ENCODE measurements around the gene COL18A1. TPM values are rescaled to one million over a fixed set of nuclear protein-coding genes. Genes with fewer than 3 reads are reported as not detected.

COL18A1 gene
- total and polyA plus RNA-seq, 2 donors from 2014 or later = 150 to 316 TPM

- TF ChIP-seq, protein P1, sequence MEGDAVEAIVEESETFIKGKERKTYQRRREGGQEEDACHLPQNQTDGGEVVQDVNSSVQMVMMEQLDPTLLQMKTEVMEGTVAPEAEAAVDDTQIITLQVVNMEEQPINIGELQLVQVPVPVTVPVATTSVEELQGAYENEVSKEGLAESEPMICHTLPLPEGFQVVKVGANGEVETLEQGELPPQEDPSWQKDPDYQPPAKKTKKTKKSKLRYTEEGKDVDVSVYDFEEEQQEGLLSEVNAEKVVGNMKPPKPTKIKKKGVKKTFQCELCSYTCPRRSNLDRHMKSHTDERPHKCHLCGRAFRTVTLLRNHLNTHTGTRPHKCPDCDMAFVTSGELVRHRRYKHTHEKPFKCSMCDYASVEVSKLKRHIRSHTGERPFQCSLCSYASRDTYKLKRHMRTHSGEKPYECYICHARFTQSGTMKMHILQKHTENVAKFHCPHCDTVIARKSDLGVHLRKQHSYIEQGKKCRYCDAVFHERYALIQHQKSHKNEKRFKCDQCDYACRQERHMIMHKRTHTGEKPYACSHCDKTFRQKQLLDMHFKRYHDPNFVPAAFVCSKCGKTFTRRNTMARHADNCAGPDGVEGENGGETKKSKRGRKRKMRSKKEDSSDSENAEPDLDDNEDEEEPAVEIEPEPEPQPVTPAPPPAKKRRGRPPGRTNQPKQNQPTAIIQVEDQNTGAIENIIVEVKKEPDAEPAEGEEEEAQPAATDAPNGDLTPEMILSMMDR (IDR thresholded peaks at IDR 0.05; ENCODE audit: borderline replicate concordance, extremely low read depth, insufficient read depth) = no peak
- Histone ChIP-seq H3K4me3 (ENCODE audit: low read length in 3 of 3) (no peak overlapping the region), H3K36me3 (ENCODE audit: control insufficient read depth in 2 of 3, insufficient read depth in 3 of 3, low read length in 3 of 3) (peaks cover 0 to 3% (median under 1%) of the 10 kb centered on the region in 3 donors), H3K27me3 (ENCODE audit: control insufficient read depth, insufficient read depth, low read length) (no peaks in the 10 kb centered on the region), H3K4me1 (ENCODE audit: control insufficient read depth in 2 of 3, insufficient read depth in 2 of 3, low read depth in 1 of 3, low read length in 3 of 3) (no peaks in the 10 kb centered on the region), H3K9ac (ENCODE audit: low read length in 3 of 3) (no peak overlapping the region), H3K27ac (ENCODE audit: low read depth in 2 of 2, low read length in 2 of 2) (no peak overlapping the region), H3K9me3 (ENCODE audit: control insufficient read depth in 2 of 3, insufficient read depth in 1 of 3, low read length in 3 of 3) (no peaks in the 10 kb centered on the region)
- FAIRE-seq = no peak
- intact Hi-C loops (cut with DNase I) = no loop called here
- DNase-seq = peak in 1 of 5 donors; percentile 42
Measured at GRCh38 chr21:45504021-45504515, 99.1 kb downstream of the COL18A1 start.

DNA sequence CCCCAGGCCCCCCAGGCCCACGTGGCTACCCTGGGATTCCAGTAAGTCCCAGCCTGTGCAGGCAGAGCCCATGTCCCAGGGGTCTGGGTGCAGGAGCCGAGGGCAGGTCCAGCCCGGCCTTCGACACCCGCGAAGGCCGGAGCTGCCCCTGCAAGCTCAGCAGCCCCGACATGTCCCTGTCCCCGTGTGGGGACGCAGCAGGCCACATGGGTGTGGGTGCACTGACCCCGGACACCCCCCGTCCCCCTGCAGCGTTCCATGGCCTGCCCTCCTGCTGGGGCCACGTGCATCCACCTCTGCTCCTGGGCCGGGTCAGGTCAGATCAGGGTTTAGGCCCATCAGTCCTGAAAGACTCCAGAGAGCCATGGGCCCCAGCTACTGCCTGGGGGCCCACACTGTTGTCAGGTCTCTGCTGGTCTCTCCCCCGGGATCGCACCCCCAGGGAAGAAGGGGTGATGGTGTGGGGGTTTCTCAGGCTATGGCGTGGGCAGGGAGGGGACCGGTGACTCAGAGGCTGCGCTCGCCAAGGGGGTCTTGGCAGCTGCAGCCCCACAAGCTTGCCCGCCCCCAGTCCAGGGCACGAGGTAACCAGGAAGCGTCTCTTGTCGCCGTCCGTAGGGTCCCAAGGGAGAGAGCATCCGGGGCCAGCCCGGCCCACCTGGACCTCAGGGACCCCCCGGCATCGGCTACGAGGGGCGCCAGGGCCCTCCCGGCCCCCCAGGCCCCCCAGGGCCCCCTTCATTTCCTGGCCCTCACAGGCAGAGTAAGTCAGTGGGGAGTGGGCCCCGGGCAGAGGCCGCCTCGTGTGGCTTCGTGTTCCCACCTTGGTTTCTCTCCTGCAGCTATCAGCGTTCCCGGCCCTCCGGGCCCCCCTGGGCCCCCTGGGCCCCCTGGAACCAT, 99.8 kb downstream of the COL18A1 start:
- FAIRE-seq (no peak), DNase-seq (peak in 2 of 5 donors; percentile 49 to 68)
- intact Hi-C loops (cut with DNase I) = no loop called here
- Histone ChIP-seq H3K9me3 (ENCODE audit: control insufficient read depth in 2 of 3, insufficient read depth in 1 of 3, low read length in 3 of 3) (no peaks in the 10 kb centered on the region), H3K4me1 (ENCODE audit: control insufficient read depth in 2 of 3, insufficient read depth in 2 of 3, low read depth in 1 of 3, low read length in 3 of 3) (no peaks in the 10 kb centered on the region), H3K27me3 (ENCODE audit: control insufficient read depth, insufficient read depth, low read length) (no peaks in the 10 kb centered on the region), H3K36me3 (ENCODE audit: control insufficient read depth in 2 of 3, insufficient read depth in 3 of 3, low read length in 3 of 3) (no peaks in the 10 kb centered on the region), H3K4me3 (ENCODE audit: low read length in 3 of 3) (no peak overlapping the region), H3K27ac (ENCODE audit: low read depth in 2 of 2, low read length in 2 of 2) (no peak overlapping the region), H3K9ac (ENCODE audit: low read length in 3 of 3) (no peak overlapping the region)
- TF ChIP-seq, protein P1 (IDR thresholded peaks at IDR 0.05; ENCODE audit: borderline replicate concordance, extremely low read depth, insufficient read depth) = no peak

GRCh38 chr21:45505416-45506021, 100.6 kb downstream of the COL18A1 start:
- Histone ChIP-seq H3K27me3 (ENCODE audit: control insufficient read depth, insufficient read depth, low read length) (no peaks in the 10 kb centered on the region), H3K27ac (ENCODE audit: low read depth in 2 of 2, low read length in 2 of 2) (no peak overlapping the region), H3K4me1 (ENCODE audit: control insufficient read depth in 2 of 3, insufficient read depth in 2 of 3, low read depth in 1 of 3, low read length in 3 of 3) (no peaks in the 10 kb centered on the region), H3K9ac (ENCODE audit: low read length in 3 of 3) (no peak overlapping the region), H3K36me3 (ENCODE audit: control insufficient read depth in 2 of 3, insufficient read depth in 3 of 3, low read length in 3 of 3) (no peaks in the 10 kb centered on the region), H3K4me3 (ENCODE audit: low read length in 3 of 3) (no peak overlapping the region), H3K9me3 (ENCODE audit: control insufficient read depth in 2 of 3, insufficient read depth in 1 of 3, low read length in 3 of 3) (no peaks in the 10 kb centered on the region)
- intact Hi-C loops (cut with DNase I) = no loop called here
- no peak for FAIRE-seq
- DNase-seq = peak in 2 of 5 donors; percentile 48 to 73
- TF ChIP-seq, protein P1 (IDR thresholded peaks at IDR 0.05; ENCODE audit: borderline replicate concordance, extremely low read depth, insufficient read depth) = no peak

Measured in kidney (tissue), 14 donors.